Sigmoid colon (tissue), 7 donors: ENCODE results near the gene NOL12. TPM values are rescaled to one million over a fixed set of nuclear protein-coding genes. Genes with fewer than 3 reads are reported as not detected.

ENCODE experiments used
- DNase-seq: peaks from one replicate; pipeline ENCODE4 v3.0.0-alpha.2; 2019
- H3K27ac ChIP-seq, 4 donors: fragments of 200-600 bp; sonication (generic); one replicate each; pipeline ENCODE4 v1.5.1; 2016 to 2019; ENCODE audit warnings: mild to moderate bottlenecking in 1 of 4
- H3K27me3 ChIP-seq, 3 donors: fragments of 200-600 bp; sonication (generic); one replicate each; pipeline ENCODE4 v1.5.1; 2019; ENCODE audit warnings: mild to moderate bottlenecking in 1 of 3
- H3K36me3 ChIP-seq, 4 donors: fragments of 200-600 bp; sonication (generic); one replicate each; pipeline ENCODE4 v1.5.1; 2016 to 2019
- H3K4me1 ChIP-seq, 4 donors: fragments of 200-600 bp; sonication (generic); one replicate each; pipeline ENCODE4 v1.5.1; 2017 to 2019
- H3K4me3 ChIP-seq, 4 donors: fragments of 200-600 bp; sonication (generic); one replicate each; pipeline ENCODE4 v1.5.1; 2017 to 2019; ENCODE audit warnings: mild to moderate bottlenecking in 2 of 4, moderate library complexity in 1 of 4
- H3K9me3 ChIP-seq, 4 donors: fragments of 200-600 bp in 3 of 4; sonication (generic) in 3 of 4; one replicate each; pipeline versions ENCODE4 v1.5.1 to v1.6.1; 2013 to 2019
- EP300 ChIP-seq, 4 donors: sonication (generic); formaldehyde crosslinking; IDR thresholded peaks; one replicate each; pipeline ENCODE4 v1.6.1; 2017; ENCODE audit warnings: antibody characterized with exemption in 4 of 4
- POLR2A ChIP-seq, 2 donors: fragments of 450-650 bp; IDR thresholded peaks; one replicate each; pipeline ENCODE4 v1.6.1; 2016; ENCODE audit warnings: antibody characterized with exemption in 2 of 2, mild to moderate bottlenecking in 2 of 2, moderate library complexity in 2 of 2
- POLR2AphosphoS5 ChIP-seq, 4 donors: sonication (generic); formaldehyde crosslinking; IDR thresholded peaks; one replicate each; pipeline ENCODE4 v1.6.1; 2017; ENCODE audit warnings: antibody characterized with exemption in 4 of 4
- WGBS, 2 donors: extraction: QIAGEN DNeasy Blood & Tissue Kit; methylation state at CpG; one replicate each; pipeline ENCODE4 v1.1.7; 2013; 5-methylcytosine and 5-hydroxymethylcytosine counted together
- intact Hi-C: fragments of 100-400 bp; cut with DNase I; formaldehyde crosslinking; loops from one replicate; pipeline ENCODE4 v1.15.1; 2023
- polyA plus RNA-seq, 3 donors: library from polyadenylated mRNA; stranded (reverse); fragments of 200-250 nt; gene quantifications; one replicate each; pipeline ENCODE4 v1.2.3, GENCODE V29; 2013
- total RNA-seq, 4 donors: library from RNA; depleted of rRNA; stranded (reverse); fragments of >200 nt; gene quantifications; one replicate each; pipeline ENCODE4 v1.1.0, GENCODE V29; 2016
- TF ChIP-seq, protein P1 (sequence below), 4 experiments: fragments of 450-650 bp in 3 of 4; fragments of 200-600 bp in 1 of 4; IDR thresholded peaks; one replicate each; pipeline ENCODE4 v1.5.1; 2016 to 2019; ENCODE audit warnings: antibody characterized with exemption in 4 of 4, mild to moderate bottlenecking in 3 of 4, moderate library complexity in 2 of 4
- donor health status: healthy with polysubstance abuse.
- donor health status: Bipolar disorder and iron deficiency.
- donor health status: healthy.

The NOL12 gene, protein sequence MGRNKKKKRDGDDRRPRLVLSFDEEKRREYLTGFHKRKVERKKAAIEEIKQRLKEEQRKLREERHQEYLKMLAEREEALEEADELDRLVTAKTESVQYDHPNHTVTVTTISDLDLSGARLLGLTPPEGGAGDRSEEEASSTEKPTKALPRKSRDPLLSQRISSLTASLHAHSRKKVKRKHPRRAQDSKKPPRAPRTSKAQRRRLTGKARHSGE
- total RNA-seq (10 to 100 TPM; 10.7 to 28.2 (median 12.5) TPM), polyA plus RNA-seq (10 to 100 TPM; 33.1 to 41.4 (median 41.3) TPM)

DNA sequence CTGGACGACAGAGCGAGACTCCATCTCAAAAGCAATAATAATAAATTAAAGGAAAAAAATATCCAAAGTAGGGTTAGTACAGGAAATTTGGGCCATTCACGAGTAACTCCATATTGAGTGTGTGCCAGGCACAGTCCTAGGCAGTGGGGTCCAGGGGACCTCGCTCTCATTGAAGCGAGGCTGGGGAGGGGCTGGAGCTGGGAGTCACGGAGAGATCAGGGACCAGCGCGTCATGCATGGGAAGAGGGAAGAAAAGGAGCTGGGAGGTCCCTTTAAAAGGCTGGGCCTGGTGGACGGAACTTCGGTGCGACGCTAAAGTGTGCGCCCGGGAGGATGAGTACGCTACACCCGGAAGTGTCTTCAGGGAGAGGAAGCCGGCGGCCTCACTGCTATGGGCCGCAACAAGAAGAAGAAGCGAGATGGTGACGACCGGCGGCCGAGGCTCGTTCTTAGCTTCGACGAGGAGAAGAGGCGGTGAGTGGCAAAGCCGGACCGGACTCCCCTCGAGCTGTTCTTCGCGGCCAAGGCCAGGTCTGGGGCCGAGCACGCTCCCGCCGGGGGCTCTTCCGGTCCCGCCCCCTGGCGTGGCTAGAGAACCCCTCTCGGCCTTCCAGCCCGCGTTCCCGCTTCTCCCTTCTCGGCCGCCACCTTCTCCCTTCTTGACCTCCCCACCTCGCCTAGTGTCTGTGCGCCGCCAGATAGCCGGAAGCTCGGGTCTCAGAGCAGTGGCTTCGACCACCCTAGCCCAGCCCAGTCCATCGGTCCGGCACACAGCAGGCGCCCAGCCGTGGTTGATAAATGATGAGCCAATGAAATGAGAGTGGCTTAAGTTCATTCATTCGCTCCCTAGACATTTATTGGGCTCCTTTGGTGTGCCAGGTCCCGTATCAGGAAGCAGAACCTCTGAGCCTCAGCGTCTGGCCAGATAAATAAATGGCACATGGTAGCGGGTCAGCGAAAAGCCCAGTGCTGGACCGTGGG lies at the start of gene NOL12:
NOL12 (plus strand) TSS at position 342 of the 981 bp plus-strand sequence; CDS start at position 392, 50 bp downstream.
- Histone ChIP-seq H3K9me3 (no peaks in the 10 kb centered on the region), H3K27ac (peak within 1 kb of the TSS; percentile 81 to 96 (median 88)), H3K4me1 (peaks cover 0 to 32% (median 23%) of the 10 kb centered on the region in 4 donors), H3K4me3 (peak within 1 kb of the TSS; percentile 59 to 86 (median 64)), H3K27me3 (no peaks in the 10 kb centered on the region), H3K36me3 (peaks cover 9 to 32% (median 15%) of the 10 kb centered on the region in 4 donors)
- intact Hi-C loops, result loop anchor here (2.0 to 5.0 kb wide), 2 partner anchors 55 to 116 kb away; no protein-coding TSS in a partner anchor
- TF ChIP-seq POLR2A (IDR thresholded peaks at IDR 0.05) (peak; percentile 25 to 27), EP300 (IDR thresholded peaks at IDR 0.05) (no peak), POLR2AphosphoS5 (IDR thresholded peaks at IDR 0.05) (peak; percentile 66 to 85 (median 73))
- peak; percentile 92 for DNase-seq
- WGBS, 2 donors, result 1 to 3% methylated on average over 62 of the region's 62 CpGs

DNA sequence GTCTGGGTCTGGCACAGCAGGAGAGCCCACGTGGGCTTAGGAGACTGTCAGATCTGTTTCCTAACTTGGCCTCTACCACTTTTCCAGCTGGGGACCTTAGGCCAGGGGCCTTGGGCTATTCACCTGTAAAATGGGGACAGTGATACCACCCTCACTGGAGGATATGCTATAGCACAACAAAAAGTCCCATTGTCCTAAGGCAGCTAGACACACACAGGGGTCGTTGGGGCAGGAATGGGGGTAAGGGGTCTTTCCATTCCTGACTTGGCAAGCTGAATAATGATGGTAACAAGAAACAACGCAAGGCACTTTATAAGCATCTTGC lies 49.2 kb upstream of the NOL12 start:
- Histone ChIP-seq H3K27me3 (peaks cover 0 to 7% (median 6%) of the 10 kb centered on the region in 3 donors), H3K27ac (no peak overlapping the region), H3K4me3 (no peak overlapping the region), H3K36me3 (peaks cover 0 to 7% (median 1%) of the 10 kb centered on the region in 4 donors), H3K4me1 (peaks cover 2 to 54% (median 45%) of the 10 kb centered on the region in 4 donors), H3K9me3 (no peaks in the 10 kb centered on the region)
- intact Hi-C loops, result no loop called here
- TF ChIP-seq EP300 (IDR thresholded peaks at IDR 0.05), result no peak
- no peak for TF ChIP-seq POLR2A (IDR thresholded peaks at IDR 0.05)
- no peak for TF ChIP-seq POLR2AphosphoS5 (IDR thresholded peaks at IDR 0.05)
- TF ChIP-seq, protein P1, sequence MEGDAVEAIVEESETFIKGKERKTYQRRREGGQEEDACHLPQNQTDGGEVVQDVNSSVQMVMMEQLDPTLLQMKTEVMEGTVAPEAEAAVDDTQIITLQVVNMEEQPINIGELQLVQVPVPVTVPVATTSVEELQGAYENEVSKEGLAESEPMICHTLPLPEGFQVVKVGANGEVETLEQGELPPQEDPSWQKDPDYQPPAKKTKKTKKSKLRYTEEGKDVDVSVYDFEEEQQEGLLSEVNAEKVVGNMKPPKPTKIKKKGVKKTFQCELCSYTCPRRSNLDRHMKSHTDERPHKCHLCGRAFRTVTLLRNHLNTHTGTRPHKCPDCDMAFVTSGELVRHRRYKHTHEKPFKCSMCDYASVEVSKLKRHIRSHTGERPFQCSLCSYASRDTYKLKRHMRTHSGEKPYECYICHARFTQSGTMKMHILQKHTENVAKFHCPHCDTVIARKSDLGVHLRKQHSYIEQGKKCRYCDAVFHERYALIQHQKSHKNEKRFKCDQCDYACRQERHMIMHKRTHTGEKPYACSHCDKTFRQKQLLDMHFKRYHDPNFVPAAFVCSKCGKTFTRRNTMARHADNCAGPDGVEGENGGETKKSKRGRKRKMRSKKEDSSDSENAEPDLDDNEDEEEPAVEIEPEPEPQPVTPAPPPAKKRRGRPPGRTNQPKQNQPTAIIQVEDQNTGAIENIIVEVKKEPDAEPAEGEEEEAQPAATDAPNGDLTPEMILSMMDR (IDR thresholded peaks at IDR 0.05), result no peak
- WGBS, 2 donors, result 62 to 72% methylated on average over 3 of the region's 3 CpGs
- DNase-seq, result no peak

DNA sequence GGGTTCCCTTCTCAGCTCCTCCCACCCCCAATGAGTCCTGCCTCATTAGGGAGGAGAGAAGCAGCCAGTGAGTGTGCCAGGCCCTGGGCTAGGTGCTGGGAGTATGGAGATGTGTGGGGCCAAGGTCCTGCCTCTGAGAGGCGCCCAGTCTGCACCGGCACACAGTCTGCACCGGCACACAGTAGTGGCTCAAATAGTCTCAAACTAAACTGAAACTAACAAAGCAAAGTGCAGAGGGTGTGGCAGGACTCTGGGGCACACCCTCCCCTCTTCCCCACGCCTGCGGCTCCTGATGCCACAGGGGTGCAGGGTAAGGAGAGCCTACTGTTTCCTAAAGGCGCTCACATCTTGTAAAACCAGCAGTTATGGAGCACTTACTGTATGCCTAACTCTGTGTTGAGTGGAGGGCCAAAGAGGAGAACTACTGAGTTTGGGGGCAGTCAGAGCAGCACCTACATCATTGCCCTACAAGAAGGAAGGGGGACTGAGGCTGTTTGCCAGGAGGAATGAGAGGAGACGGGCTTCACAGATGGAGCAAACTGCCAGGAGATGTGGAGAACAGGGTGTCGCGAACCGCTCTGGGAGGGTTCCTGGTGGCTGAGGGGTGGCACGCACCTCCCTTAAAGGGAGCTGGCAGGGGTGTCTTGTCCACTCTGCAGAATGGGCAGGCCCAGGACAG lies 47.6 kb upstream of the NOL12 start:
- Histone ChIP-seq H3K9me3 (no peaks in the 10 kb centered on the region), H3K4me1 (peaks cover 2 to 45% (median 36%) of the 10 kb centered on the region in 4 donors), H3K36me3 (no peaks in the 10 kb centered on the region), H3K27me3 (peaks cover 0 to 7% (median 6%) of the 10 kb centered on the region in 3 donors), H3K4me3 (peak overlapping the region; percentile 40 to 63 (median 52)), H3K27ac (peak overlapping the region in 3 of 4 donors; percentile 27 to 64 (median 60))
- TF ChIP-seq EP300 (IDR thresholded peaks at IDR 0.05), result no peak
- no peak for TF ChIP-seq POLR2A (IDR thresholded peaks at IDR 0.05)
- 4 to 32% methylated on average over 11 of the region's 11 CpGs for WGBS, 2 donors
- no peak for DNase-seq
- intact Hi-C loops, result no loop called here

DNA sequence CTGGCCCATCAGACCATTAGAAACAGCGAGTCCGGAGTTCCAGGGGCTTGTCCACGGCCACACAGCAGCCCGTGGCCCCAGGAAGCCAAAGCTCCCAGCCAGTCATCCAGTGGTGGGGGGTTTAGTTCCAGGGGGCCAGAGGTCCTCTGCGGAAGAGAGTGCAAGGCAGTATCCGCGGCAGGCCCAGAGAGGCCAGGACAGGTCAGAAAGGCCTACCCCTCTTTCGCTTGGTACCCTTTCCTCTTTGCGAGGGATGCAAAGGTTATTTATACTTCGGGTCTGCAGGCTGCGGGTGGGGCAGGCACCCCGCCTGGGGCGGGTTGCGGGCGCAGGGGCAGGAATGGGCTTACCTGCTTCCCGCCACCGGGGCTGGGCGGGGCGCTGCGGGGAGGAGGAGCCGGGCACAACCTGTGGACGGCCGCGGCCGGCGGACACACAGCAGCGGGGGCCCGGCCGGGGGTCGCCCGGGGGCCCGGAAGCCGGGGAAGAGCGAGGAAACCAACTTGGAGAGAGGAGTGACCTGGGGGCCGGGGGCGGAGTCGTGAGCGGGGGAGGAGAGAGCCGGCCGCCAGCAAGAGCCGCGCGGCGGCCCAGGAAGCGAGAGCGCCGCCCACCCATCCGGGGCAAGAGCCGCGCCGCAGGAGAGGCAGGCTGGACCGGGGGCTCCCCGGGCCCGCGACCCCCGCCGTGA lies 46.9 kb upstream of the NOL12 start, which contains the start of gene SH3BP1:
SH3BP1 (plus strand) TSS at position 600 of the 691 bp plus-strand sequence. CDS start 119 bp downstream, outside the sequence.
- peaks cover 0 to 7% (median 6%) of the 10 kb centered on the region in 3 donors for H3K27me3 ChIP-seq
- TF ChIP-seq, protein P1 (IDR thresholded peaks at IDR 0.05), result no peak
- TF ChIP-seq POLR2A (IDR thresholded peaks at IDR 0.05) (no peak), POLR2AphosphoS5 (IDR thresholded peaks at IDR 0.05) (no peak), EP300 (IDR thresholded peaks at IDR 0.05) (no peak)
- DNase-seq, result no peak
- H3K4me3 ChIP-seq, result peak within 1 kb of the TSS; percentile 40 to 63 (median 52)
- no peaks in the 10 kb centered on the region for H3K9me3 ChIP-seq
- peaks cover 2 to 40% (median 32%) of the 10 kb centered on the region in 4 donors for H3K4me1 ChIP-seq
- H3K27ac ChIP-seq, result peak within 1 kb of the TSS; percentile 27 to 64 (median 61)
- H3K36me3 ChIP-seq, result no peaks in the 10 kb centered on the region
- WGBS, 2 donors, result 2 to 4% methylated on average over 57 of the region's 57 CpGs
- intact Hi-C loops, result no loop called here
